Neuron (in vitro differentiated cells): ENCODE data around the gene MFSD8.
"Not testable (repeated sequence)": the region's sequence is repeated elsewhere in the genome, so short reads cannot be mapped to it uniquely, and the experiment has no call there.

ENCODE experiments used
- H2AFZ ChIP-seq: one replicate; pipeline ENCODE4 v1.6.1; 2013; ENCODE audit warnings: low read depth, mild to moderate bottlenecking, inconsistent platforms, low read length, moderate library complexity
- H3K27me3 ChIP-seq: one replicate; pipeline ENCODE4 v1.6.1; 2013; ENCODE audit warnings: low read length; ENCODE audit not compliant: insufficient read depth
- H3K36me3 ChIP-seq: one replicate; pipeline ENCODE4 v1.6.1; 2013; ENCODE audit warnings: low read length; ENCODE audit not compliant: insufficient read depth
- H3K4me1 ChIP-seq: one replicate; pipeline ENCODE4 v1.6.1; 2013; ENCODE audit warnings: low read length; ENCODE audit not compliant: insufficient read depth
- H3K4me3 ChIP-seq: 2 replicates; pipeline ENCODE4 v1.5.1; 2013; ENCODE audit warnings: mild to moderate bottlenecking, low read length, moderate library complexity
- H3K9me3 ChIP-seq: one replicate; pipeline ENCODE4 v1.6.1; 2013; ENCODE audit warnings: low read length

The MFSD8 gene

GRCh38 chr4:127968586-127968985, 3.6 kb upstream of the MFSD8 start:
- no peaks in the 10 kb centered on the region for H3K27me3 ChIP-seq
- no peaks in the 10 kb centered on the region for H3K9me3 ChIP-seq
- no peak overlapping the region for H3K4me3 ChIP-seq
- H3K4me1 ChIP-seq = no peaks in the 10 kb centered on the region
- H3K36me3 ChIP-seq = peaks cover 3% of the 10 kb centered on the region
- H2AFZ ChIP-seq = no peak overlapping the region

- no peak overlapping the region for H3K4me3 ChIP-seq
- H3K36me3 ChIP-seq = peaks cover 4% of the 10 kb centered on the region
- H3K4me1 ChIP-seq = no peaks in the 10 kb centered on the region
- no peak overlapping the region for H2AFZ ChIP-seq
- H3K9me3 ChIP-seq = no peaks in the 10 kb centered on the region
- H3K27me3 ChIP-seq = no peaks in the 10 kb centered on the region
Observed at GRCh38 chr4:127967141-127967775, 2.3 kb upstream of the MFSD8 start.

- Histone ChIP-seq H3K36me3 (peaks cover 4% of the 10 kb centered on the region), H3K9me3 (no peaks in the 10 kb centered on the region), H3K4me3 (peak overlapping the region; percentile 82), H3K27me3 (no peaks in the 10 kb centered on the region), H3K4me1 (no peaks in the 10 kb centered on the region), H2AFZ (peak overlapping the region; percentile 84)
Observed at GRCh38 chr4:127965803-127966175, 816 bp upstream of the MFSD8 start.

- not testable (repeated sequence) for H3K36me3 ChIP-seq, H3K27me3 ChIP-seq, H3K9me3 ChIP-seq, H3K4me1 ChIP-seq
- Histone ChIP-seq H3K4me3 (peak overlapping the region; percentile 82), H2AFZ (peak overlapping the region; percentile 84)
Observed at GRCh38 chr4:127964426-127965061, 429 bp downstream of the MFSD8 start.

GRCh38 chr4:127963633-127964398, 1.2 kb downstream of the MFSD8 start:
- H3K9me3 ChIP-seq, H2AFZ ChIP-seq, H3K36me3 ChIP-seq, H3K4me1 ChIP-seq, H3K27me3 ChIP-seq: not testable (repeated sequence)
- H3K4me3 ChIP-seq = peak overlapping the region; percentile 11

GRCh38 chr4:127959794-127960193, 5.2 kb downstream of the MFSD8 start:
- no peaks in the 10 kb centered on the region for H3K9me3 ChIP-seq
- H3K4me1 ChIP-seq = no peaks in the 10 kb centered on the region
- H3K27me3 ChIP-seq = no peaks in the 10 kb centered on the region
- H3K36me3 ChIP-seq = peaks cover 6% of the 10 kb centered on the region
- no peak overlapping the region for H3K4me3 ChIP-seq
- H2AFZ ChIP-seq = no peak overlapping the region

GRCh38 chr4:127957105-127957504, 7.9 kb downstream of the MFSD8 start:
- H3K4me1 ChIP-seq = no peaks in the 10 kb centered on the region
- no peak overlapping the region for H2AFZ ChIP-seq
- peaks cover 6% of the 10 kb centered on the region for H3K36me3 ChIP-seq
- no peaks in the 10 kb centered on the region for H3K9me3 ChIP-seq
- H3K27me3 ChIP-seq = no peaks in the 10 kb centered on the region
- no peak overlapping the region for H3K4me3 ChIP-seq

GRCh38 chr4:127936974-127937373, 28.0 kb downstream of the MFSD8 start:
- no peaks in the 10 kb centered on the region for H3K27me3 ChIP-seq
- no peak overlapping the region for H2AFZ ChIP-seq
- no peak overlapping the region for H3K4me3 ChIP-seq
- no peaks in the 10 kb centered on the region for H3K9me3 ChIP-seq
- H3K4me1 ChIP-seq = no peaks in the 10 kb centered on the region
- H3K36me3 ChIP-seq = peaks cover 5% of the 10 kb centered on the region

GRCh38 chr4:127931836-127932235, 33.1 kb downstream of the MFSD8 start:
- not testable (repeated sequence) for H3K27me3 ChIP-seq, H3K36me3 ChIP-seq, H3K4me1 ChIP-seq, H3K4me3 ChIP-seq, H2AFZ ChIP-seq, H3K9me3 ChIP-seq

GRCh38 chr4:127930175-127930574, 34.8 kb downstream of the MFSD8 start:
- no peaks in the 10 kb centered on the region for H3K9me3 ChIP-seq
- peaks cover 6% of the 10 kb centered on the region for H3K36me3 ChIP-seq
- no peaks in the 10 kb centered on the region for H3K4me1 ChIP-seq
- H3K4me3 ChIP-seq = no peak overlapping the region
- no peak overlapping the region for H2AFZ ChIP-seq
- no peaks in the 10 kb centered on the region for H3K27me3 ChIP-seq

- peaks cover 14% of the 10 kb centered on the region for H3K36me3 ChIP-seq
- not testable (repeated sequence) for H3K4me1 ChIP-seq, H2AFZ ChIP-seq, H3K9me3 ChIP-seq, H3K27me3 ChIP-seq, H3K4me3 ChIP-seq
Observed at GRCh38 chr4:127925720-127926119, 39.3 kb downstream of the MFSD8 start.

GRCh38 chr4:127922226-127922625, 42.7 kb downstream of the MFSD8 start:
- H2AFZ ChIP-seq = no peak overlapping the region
- no peak overlapping the region for H3K4me3 ChIP-seq
- no peaks in the 10 kb centered on the region for H3K9me3 ChIP-seq
- peaks cover 18% of the 10 kb centered on the region for H3K36me3 ChIP-seq
- H3K4me1 ChIP-seq = no peaks in the 10 kb centered on the region
- H3K27me3 ChIP-seq = no peaks in the 10 kb centered on the region

GRCh38 chr4:127920521-127920920, 44.5 kb downstream of the MFSD8 start:
- Histone ChIP-seq H3K4me1 (no peaks in the 10 kb centered on the region), H3K9me3 (no peaks in the 10 kb centered on the region)

More at GRCh38 chr4:127920521-127920920, 44.5 kb downstream of the MFSD8 start:
- Histone ChIP-seq H2AFZ (no peak overlapping the region), H3K27me3 (no peaks in the 10 kb centered on the region), H3K4me3 (no peak overlapping the region), H3K36me3 (peaks cover 18% of the 10 kb centered on the region)
